ENCODE measurements around the gene KRTAP4-8.

Gene KRTAP4-8

GRCh38 chr17:41098042-41098441, at the start of gene KRTAP4-8:
KRTAP4-8 (minus strand) TSS chr17:41098142; CDS start chr17:41098084, 58 bp downstream.
- no peak within 1 kb of the TSS for H3K4me3 ChIP-seq (ENCODE audit: low read length)
- no peak within 1 kb of the TSS for H3K27ac ChIP-seq (ENCODE audit: low read depth, low read length)
- no peaks in the 10 kb centered on the region for H3K36me3 ChIP-seq (ENCODE audit: control insufficient read depth, low read length)
- H3K4me2 ChIP-seq (ENCODE audit: low read length), result no peak within 1 kb of the TSS
- peaks cover 6% of the 10 kb centered on the region for H3K4me1 ChIP-seq (ENCODE audit: control insufficient read depth, low read length)
- H3F3A ChIP-seq (ENCODE audit: control insufficient read depth, insufficient read depth), result no peaks in the 10 kb centered on the region
- peaks cover 10% of the 10 kb centered on the region; the same call in 1 of the 2 replicates for H3K9me3 ChIP-seq (ENCODE audit: control insufficient read depth, insufficient read depth, low read length)
- H4K20me1 ChIP-seq (ENCODE audit: control insufficient read depth, insufficient read depth, low read depth, low read length), result no peaks in the 10 kb centered on the region
- no peaks in the 10 kb centered on the region for H3K9me2 ChIP-seq (replicated peaks; ENCODE audit: control insufficient read depth, low read length)
- H3K27me3 ChIP-seq (ENCODE audit: control insufficient read depth, low read length), result no peaks in the 10 kb centered on the region
- TF ChIP-seq, protein P1, sequence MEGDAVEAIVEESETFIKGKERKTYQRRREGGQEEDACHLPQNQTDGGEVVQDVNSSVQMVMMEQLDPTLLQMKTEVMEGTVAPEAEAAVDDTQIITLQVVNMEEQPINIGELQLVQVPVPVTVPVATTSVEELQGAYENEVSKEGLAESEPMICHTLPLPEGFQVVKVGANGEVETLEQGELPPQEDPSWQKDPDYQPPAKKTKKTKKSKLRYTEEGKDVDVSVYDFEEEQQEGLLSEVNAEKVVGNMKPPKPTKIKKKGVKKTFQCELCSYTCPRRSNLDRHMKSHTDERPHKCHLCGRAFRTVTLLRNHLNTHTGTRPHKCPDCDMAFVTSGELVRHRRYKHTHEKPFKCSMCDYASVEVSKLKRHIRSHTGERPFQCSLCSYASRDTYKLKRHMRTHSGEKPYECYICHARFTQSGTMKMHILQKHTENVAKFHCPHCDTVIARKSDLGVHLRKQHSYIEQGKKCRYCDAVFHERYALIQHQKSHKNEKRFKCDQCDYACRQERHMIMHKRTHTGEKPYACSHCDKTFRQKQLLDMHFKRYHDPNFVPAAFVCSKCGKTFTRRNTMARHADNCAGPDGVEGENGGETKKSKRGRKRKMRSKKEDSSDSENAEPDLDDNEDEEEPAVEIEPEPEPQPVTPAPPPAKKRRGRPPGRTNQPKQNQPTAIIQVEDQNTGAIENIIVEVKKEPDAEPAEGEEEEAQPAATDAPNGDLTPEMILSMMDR (IDR thresholded peaks at IDR 0.05; ENCODE audit: low read depth, low read length, poor library complexity, severe bottlenecking), result no peak
- no peak for TF ChIP-seq EZH2phosphoT487 (IDR thresholded peaks at IDR 0.05; ENCODE audit: borderline replicate concordance, low read length)
- H3K79me2 ChIP-seq (ENCODE audit: control insufficient read depth, low read length), result no peaks in the 10 kb centered on the region

DNA sequence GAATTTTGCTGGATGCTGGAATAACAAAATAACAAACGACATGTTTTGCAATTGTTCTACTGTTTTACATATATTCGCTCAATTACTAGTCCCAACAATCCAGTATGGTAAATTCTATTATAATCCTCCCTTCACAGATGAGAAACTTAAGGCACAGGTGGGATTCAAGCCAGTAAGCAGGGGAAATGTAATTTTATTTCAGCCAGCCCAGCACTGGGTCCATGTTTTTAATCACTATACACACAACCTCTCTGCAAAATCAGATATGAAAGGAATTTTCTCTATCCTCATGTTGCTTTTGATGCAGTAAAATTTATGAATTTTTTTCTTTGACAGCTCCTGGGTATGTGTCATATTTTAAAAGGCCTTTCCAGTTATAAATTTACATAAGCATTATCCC, 47.3 kb upstream of the KRTAP4-8 start:
- Histone ChIP-seq H3K4me2 (ENCODE audit: low read length) (no peak overlapping the region), H4K20me1 (ENCODE audit: control insufficient read depth, insufficient read depth, low read depth, low read length) (no peaks in the 10 kb centered on the region), H3K4me3 (ENCODE audit: low read length) (no peak overlapping the region), H3K9me2 (replicated peaks; ENCODE audit: control insufficient read depth, low read length) (no peaks in the 10 kb centered on the region), H3K79me2 (ENCODE audit: control insufficient read depth, low read length) (no peaks in the 10 kb centered on the region), H3K27ac (ENCODE audit: low read depth, low read length) (no peak overlapping the region), H3K4me1 (ENCODE audit: control insufficient read depth, low read length) (peaks cover 10% of the 10 kb centered on the region), H3K27me3 (ENCODE audit: control insufficient read depth, low read length) (no peaks in the 10 kb centered on the region), H3F3A (ENCODE audit: control insufficient read depth, insufficient read depth) (no peaks in the 10 kb centered on the region), H3K9me3 (ENCODE audit: control insufficient read depth, insufficient read depth, low read length) (peaks cover 15% of the 10 kb centered on the region), H3K36me3 (ENCODE audit: control insufficient read depth, low read length) (no peaks in the 10 kb centered on the region)
- TF ChIP-seq, protein P1 (IDR thresholded peaks at IDR 0.05; ENCODE audit: low read depth, low read length, poor library complexity, severe bottlenecking), result no peak
- TF ChIP-seq EZH2phosphoT487 (IDR thresholded peaks at IDR 0.05; ENCODE audit: borderline replicate concordance, low read length), result no peak

DNA sequence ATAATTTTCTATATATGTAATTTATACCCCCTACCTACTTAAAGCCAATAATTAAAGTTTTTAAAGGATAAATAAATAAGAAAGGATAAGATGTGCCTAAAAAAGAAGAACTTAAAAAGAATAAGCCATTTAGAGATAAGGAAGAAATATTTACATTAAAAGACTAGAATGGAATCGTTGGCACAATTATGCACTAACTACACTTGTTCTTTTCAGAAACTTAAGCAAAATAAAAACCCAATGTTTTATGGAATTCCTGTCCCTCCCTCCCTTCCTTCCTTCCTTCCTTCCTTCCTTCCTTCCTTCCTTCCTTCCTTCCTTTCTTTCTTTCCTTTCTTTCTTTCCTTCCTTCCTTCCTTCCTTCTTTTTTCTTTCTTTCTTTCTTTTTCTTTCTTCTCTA, 46.9 kb upstream of the KRTAP4-8 start:
- Histone ChIP-seq H3K27me3 (ENCODE audit: control insufficient read depth, low read length) (no peaks in the 10 kb centered on the region), H3K4me3 (ENCODE audit: low read length) (no peak overlapping the region), H3K36me3 (ENCODE audit: control insufficient read depth, low read length) (no peaks in the 10 kb centered on the region), H4K20me1 (ENCODE audit: control insufficient read depth, insufficient read depth, low read depth, low read length) (no peaks in the 10 kb centered on the region), H3K27ac (ENCODE audit: low read depth, low read length) (no peak overlapping the region), H3F3A (ENCODE audit: control insufficient read depth, insufficient read depth) (no peaks in the 10 kb centered on the region), H3K79me2 (ENCODE audit: control insufficient read depth, low read length) (no peaks in the 10 kb centered on the region), H3K9me2 (replicated peaks; ENCODE audit: control insufficient read depth, low read length) (no peaks in the 10 kb centered on the region), H3K4me2 (ENCODE audit: low read length) (no peak overlapping the region), H3K9me3 (ENCODE audit: control insufficient read depth, insufficient read depth, low read length) (peaks cover 15% of the 10 kb centered on the region), H3K4me1 (ENCODE audit: control insufficient read depth, low read length) (peaks cover 5% of the 10 kb centered on the region)
- TF ChIP-seq, protein P1 (IDR thresholded peaks at IDR 0.05; ENCODE audit: low read depth, low read length, poor library complexity, severe bottlenecking), result no peak
- no peak for TF ChIP-seq EZH2phosphoT487 (IDR thresholded peaks at IDR 0.05; ENCODE audit: borderline replicate concordance, low read length)
